ENCODE results near the gene ICAM1. TPM values are rescaled to one million over a fixed set of nuclear protein-coding genes. Genes with fewer than 3 reads are reported as not detected.

Gene ICAM1
- total RNA-seq, 1 experiment from 2014 or later = 2.3 TPM

GRCh38 chr19:10251792-10252694 is 18.9 kb upstream of the ICAM1 start, which contains the start of gene MRPL4:
TSS of gene MRPL4 (plus strand) at chr19:10252214. CDS start at chr19:10252254, 40 bp downstream.
- H3K79me2 ChIP-seq (ENCODE audit: insufficient read depth, low read length) = no peaks in the 10 kb centered on the region
- H3K4me1 ChIP-seq (ENCODE audit: insufficient read depth, low read length) = no peaks in the 10 kb centered on the region
- Mint-ChIP-seq H3K27ac (peak within 1 kb of the TSS; percentile 96 to 99 (median 99)), H3K27me3 (ENCODE audit: low read depth) (no peaks in the 10 kb centered on the region; the same call in 1 of the 2 replicates), H3K36me3 (ENCODE audit: insufficient read depth in 1 of 3, low read depth in 3 of 3) (peaks cover 21 to 33% (median 31%) of the 10 kb centered on the region in 3 experiments; a peak in 6 of 7 replicates), H3K4me1 (peaks cover 5 to 7% of the 10 kb centered on the region in 2 experiments), H3K4me3 (peak within 1 kb of the TSS; percentile 97), H3K9me3 (no peaks in the 10 kb centered on the region; a peak in 1 of 5 replicates)
- peaks cover 4% of the 10 kb centered on the region for H3K23me2 ChIP-seq (ENCODE audit: insufficient read length, low read depth, low read length, poor library complexity, severe bottlenecking)
- H4K20me1 ChIP-seq (ENCODE audit: control insufficient read depth, insufficient read depth, insufficient read length) = peaks cover 4% of the 10 kb centered on the region
- no peak within 1 kb of the TSS for H4K91ac ChIP-seq (ENCODE audit: insufficient read length, low read depth, low read length)
- no peak within 1 kb of the TSS for H2AFZ ChIP-seq (ENCODE audit: low read length)
- DNase-seq = peak; percentile 98
- H4K5ac ChIP-seq (ENCODE audit: insufficient read length, low read depth, low read length) = no peak within 1 kb of the TSS
- peak within 1 kb of the TSS; percentile 93 for H3K18ac ChIP-seq (ENCODE audit: insufficient read length, low read depth, low read length)
- no peak within 1 kb of the TSS for H4K8ac ChIP-seq (replicated peaks; ENCODE audit: insufficient read length, low read depth, low read length)
- no peak within 1 kb of the TSS for H2BK20ac ChIP-seq (ENCODE audit: low read depth, low read length, poor library complexity, severe bottlenecking)
- no peak within 1 kb of the TSS for H2BK12ac ChIP-seq (ENCODE audit: insufficient read length, low read depth, low read length)
- no peak within 1 kb of the TSS for H3K23ac ChIP-seq (ENCODE audit: insufficient read length, low read depth, low read length)
- H3K27ac ChIP-seq (ENCODE audit: insufficient read length, low read depth, low read length) = no peak within 1 kb of the TSS
- no peak within 1 kb of the TSS for H3K56ac ChIP-seq (ENCODE audit: insufficient read length, low read depth, low read length)
- no peak within 1 kb of the TSS for H2AK5ac ChIP-seq (ENCODE audit: insufficient read length, low read length)
- no peak within 1 kb of the TSS for H3T11ph ChIP-seq (ENCODE audit: low read length)
- peak within 1 kb of the TSS; percentile 63 for H3K9ac ChIP-seq (ENCODE audit: extremely low read depth, insufficient read length, low read length)
- H3K79me1 ChIP-seq (ENCODE audit: insufficient read depth, low read depth, low read length, poor library complexity, severe bottlenecking) = peaks cover 2% of the 10 kb centered on the region
- peak within 1 kb of the TSS; percentile 99 for H3K4me2 ChIP-seq (ENCODE audit: insufficient read depth, insufficient read length, low read length)
- H3K4ac ChIP-seq (ENCODE audit: low read depth, low read length) = no peak within 1 kb of the TSS
- no peak; the same call in 2 of the 3 replicates for TF ChIP-seq CTCF (conservative IDR thresholded peaks at IDR 0.05)
- no peaks in the 10 kb centered on the region for H3K9me3 ChIP-seq (ENCODE audit: control insufficient read depth, low read depth, low read length)
- no CpG with 5 or more reads among the region's 77 CpGs for WGBS (ENCODE audit: extremely low coverage, insufficient read length, low lambda C conversion rate)
- no peaks in the 10 kb centered on the region for H3K27me3 ChIP-seq (ENCODE audit: insufficient read depth, low read length)
- H2BK15ac ChIP-seq (ENCODE audit: low read depth, low read length) = no peak within 1 kb of the TSS
- peak within 1 kb of the TSS; percentile 75 for H3K14ac ChIP-seq (ENCODE audit: insufficient read depth, low read length)
- no peak within 1 kb of the TSS for H2BK120ac ChIP-seq (ENCODE audit: low read depth, low read length, poor library complexity, severe bottlenecking)
- H2BK5ac ChIP-seq (ENCODE audit: insufficient read length, low read length) = no peak within 1 kb of the TSS
